GM21447 (cell line): ENCODE results near the gene HDAC9.
"Not testable (repeated sequence)": the region's sequence is repeated elsewhere in the genome, so short reads cannot be mapped to it uniquely, and the experiment has no call there.

Source experiments
- ATAC-seq: cut with Tn5 transposase; IDR thresholded peaks from one replicate; pipeline ENCODE4 v1.9.1; 2021; ENCODE audit not compliant: unreplicated experiment

HDAC9 gene

GRCh38 chr7:18996583-18996982 is 501.0 kb downstream of the HDAC9 start:
- ATAC-seq: no peak

- ATAC-seq: no peak
Observed at GRCh38 chr7:18997477-18998150, 502.1 kb downstream of the HDAC9 start.

- no peak for ATAC-seq
Observed at GRCh38 chr7:19000410-19000809, 504.9 kb downstream of the HDAC9 start.

GRCh38 chr7:19001854-19002253 is 506.3 kb downstream of the HDAC9 start:
- ATAC-seq: no peak

- no peak for ATAC-seq
Observed at GRCh38 chr7:19009241-19009935, 513.8 kb downstream of the HDAC9 start.

GRCh38 chr7:19009936-19010280 is 514.4 kb downstream of the HDAC9 start:
- no peak for ATAC-seq

- no peak for ATAC-seq
Observed at GRCh38 chr7:19011212-19011611, 515.7 kb downstream of the HDAC9 start.

- ATAC-seq: no peak
Observed at GRCh38 chr7:19015098-19015497, 519.5 kb downstream of the HDAC9 start.

- ATAC-seq: no peak
Observed at GRCh38 chr7:19016140-19016539, 520.6 kb downstream of the HDAC9 start.

- no peak for ATAC-seq
Observed at GRCh38 chr7:19017374-19017773, 521.8 kb downstream of the HDAC9 start.

GRCh38 chr7:19020062-19020461 is 524.5 kb downstream of the HDAC9 start:
- no peak for ATAC-seq

- no peak for ATAC-seq
Observed at GRCh38 chr7:19020711-19021110, 525.2 kb downstream of the HDAC9 start.

- ATAC-seq: no peak
Observed at GRCh38 chr7:19023477-19023876, 527.9 kb downstream of the HDAC9 start.

- no peak for ATAC-seq
Observed at GRCh38 chr7:19024261-19024660, 528.7 kb downstream of the HDAC9 start.

GRCh38 chr7:19026888-19027287 is 531.3 kb downstream of the HDAC9 start:
- no peak for ATAC-seq

- ATAC-seq: no peak
Observed at GRCh38 chr7:19030281-19030680, 534.7 kb downstream of the HDAC9 start.

- ATAC-seq: not testable (repeated sequence)
Observed at GRCh38 chr7:19032942-19033341, 537.4 kb downstream of the HDAC9 start.

- ATAC-seq: peak; percentile 88
Observed at GRCh38 chr7:19051767-19052375, 556.3 kb downstream of the HDAC9 start.
